ENCODE results near the gene NRG3. TPM values are rescaled to one million over a fixed set of nuclear protein-coding genes. Genes with fewer than 3 reads are reported as not detected.
"Not testable (repeated sequence)": the region's sequence is repeated elsewhere in the genome, so short reads cannot be mapped to it uniquely, and the experiment has no call there.

Gene NRG3
- total RNA-seq, 8 experiments from 2014 or later: 0.28 to 17.2 (median 13.6) TPM; not detected in 1

DNA sequence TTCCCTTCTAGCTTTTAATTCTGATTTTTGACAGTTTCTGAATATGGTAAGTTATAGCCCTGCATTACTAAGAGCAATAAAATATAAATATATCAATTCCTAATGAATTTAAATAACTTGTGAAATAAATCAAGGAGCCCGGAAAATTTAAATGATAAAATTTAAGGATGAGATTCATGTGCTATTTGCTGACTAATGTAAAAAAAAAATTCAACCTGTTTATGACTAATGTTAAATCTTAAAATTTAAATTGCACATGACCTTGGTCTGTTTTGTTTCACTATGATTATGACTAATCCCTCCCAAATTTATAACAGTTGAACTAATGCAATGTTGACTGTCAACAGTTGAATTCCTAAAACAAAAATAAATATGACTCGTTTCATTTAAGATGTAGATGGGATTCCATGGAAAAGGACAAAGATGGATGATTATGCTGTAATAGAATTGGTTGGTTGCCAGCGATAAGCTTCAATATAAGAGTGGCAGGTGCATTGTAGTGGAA is 419.9 kb downstream of the NRG3 start:
- ATAC-seq (replicated peaks in 6 of 8): no peak
- in situ Hi-C loops (cut with MboI; ENCODE audit: low pct_unique_long_range_greater_than_20kb in 2 of 9, low sequenced_read_pairs in 9 of 9, unreplicated experiment in 9 of 9): no loop called here
- H3K4me3 ChIP-seq: no peak overlapping the region
- peaks cover 0 to 2% of the 10 kb centered on the region in 2 donors for H3K4me1 ChIP-seq (replicated peaks in 1 of 2)
- 18 to 100% (median 61%) methylated on average over 1 to 3 of the region's 3 CpGs for WGBS, 10 experiments
- no peak overlapping the region for H3K27ac ChIP-seq

DNA sequence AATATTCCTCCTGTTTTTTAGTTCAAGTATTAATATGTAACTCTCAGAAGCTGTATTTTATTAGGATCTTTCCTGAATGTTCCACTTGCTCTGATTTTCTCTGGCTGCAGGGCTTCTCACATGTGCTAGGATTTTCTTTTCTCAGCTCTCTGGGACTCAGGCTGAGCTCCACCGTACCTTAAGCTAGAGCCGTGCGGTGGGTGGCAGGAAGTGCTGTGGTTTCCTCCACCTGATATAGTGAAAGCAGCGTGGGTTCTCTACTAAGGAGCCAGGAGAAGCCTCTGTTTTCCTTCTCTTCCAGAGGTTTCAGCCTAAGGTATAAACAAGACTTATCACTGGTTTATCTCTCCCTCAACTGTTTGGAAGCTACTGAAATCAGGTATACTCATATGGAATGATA is 433.6 kb downstream of the NRG3 start:
- H3K27ac ChIP-seq: no peak overlapping the region
- in situ Hi-C loops (cut with MboI; ENCODE audit: low pct_unique_long_range_greater_than_20kb in 2 of 9, low sequenced_read_pairs in 9 of 9, unreplicated experiment in 9 of 9): no loop called here
- 60 to 100% (median 87%) methylated on average over 1 to 4 of the region's 4 CpGs; no CpG with 5 or more reads in 4 of the 10 experiments for WGBS, 10 experiments
- H3K4me3 ChIP-seq: no peak overlapping the region
- no peaks in the 10 kb centered on the region for H3K4me1 ChIP-seq (replicated peaks in 1 of 2)
- no peak for ATAC-seq (replicated peaks in 6 of 8)

DNA sequence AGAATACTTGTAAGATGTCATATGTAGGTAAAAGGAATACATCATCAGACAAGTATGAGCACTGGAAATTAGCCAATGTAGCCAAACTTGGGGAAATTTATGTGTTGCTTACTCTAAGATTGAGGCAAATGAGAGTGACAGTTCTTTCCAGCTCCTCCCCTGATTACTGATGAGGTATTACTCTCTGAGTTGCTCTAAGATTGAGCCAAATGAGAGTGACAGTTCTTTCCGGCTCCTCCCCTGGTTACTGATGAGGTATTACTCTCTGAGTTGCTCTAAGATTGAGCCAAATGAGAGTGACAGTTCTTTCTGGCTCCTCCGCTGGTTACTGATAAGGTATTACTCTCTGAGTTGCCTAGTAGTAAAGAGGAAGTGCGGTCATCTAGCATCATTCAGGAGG is 435.8 kb downstream of the NRG3 start:
- in situ Hi-C loops (cut with MboI; ENCODE audit: low pct_unique_long_range_greater_than_20kb in 2 of 9, low sequenced_read_pairs in 9 of 9, unreplicated experiment in 9 of 9): no loop called here
- no peak overlapping the region for H3K4me3 ChIP-seq
- whole genome bisulfite sequencing, 10 experiments: 18 to 100% (median 71%) methylated on average over 1 to 3 of the region's 3 CpGs; no CpG with 5 or more reads in 2 of the 10 experiments
- ATAC-seq (replicated peaks in 6 of 8): no peak
- H3K4me1 ChIP-seq (replicated peaks in 1 of 2): no peaks in the 10 kb centered on the region
- no peak overlapping the region for H3K27ac ChIP-seq

DNA sequence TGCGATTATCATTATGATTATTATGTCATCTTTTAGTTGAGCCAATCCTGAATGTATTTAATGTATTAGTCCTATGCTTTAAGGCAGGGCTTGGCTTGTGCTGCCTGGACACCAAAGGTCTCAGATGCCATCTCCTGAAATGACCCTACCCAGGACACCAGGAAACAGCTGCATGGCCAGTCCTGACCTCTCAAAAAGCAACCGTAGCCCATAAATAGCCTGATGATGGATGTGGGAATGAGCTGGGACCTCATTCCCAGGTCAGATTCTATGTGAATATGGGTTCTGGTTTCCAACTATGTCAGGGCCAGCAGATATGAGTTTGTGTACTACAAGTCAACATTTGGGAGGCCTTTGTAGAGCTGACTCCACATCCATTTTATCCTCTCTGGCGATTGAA is 438.4 kb downstream of the NRG3 start:
- Histone ChIP-seq H3K27ac (no peak overlapping the region), H3K4me3 (no peak overlapping the region), H3K4me1 (replicated peaks in 1 of 2) (no peaks in the 10 kb centered on the region)
- no peak for ATAC-seq (replicated peaks in 6 of 8)
- in situ Hi-C loops (cut with MboI; ENCODE audit: low pct_unique_long_range_greater_than_20kb in 2 of 9, low sequenced_read_pairs in 9 of 9, unreplicated experiment in 9 of 9): no loop called here
- 0 to 100% (median 85%) methylated on average over 1 to 3 of the region's 3 CpGs for WGBS, 10 experiments

DNA sequence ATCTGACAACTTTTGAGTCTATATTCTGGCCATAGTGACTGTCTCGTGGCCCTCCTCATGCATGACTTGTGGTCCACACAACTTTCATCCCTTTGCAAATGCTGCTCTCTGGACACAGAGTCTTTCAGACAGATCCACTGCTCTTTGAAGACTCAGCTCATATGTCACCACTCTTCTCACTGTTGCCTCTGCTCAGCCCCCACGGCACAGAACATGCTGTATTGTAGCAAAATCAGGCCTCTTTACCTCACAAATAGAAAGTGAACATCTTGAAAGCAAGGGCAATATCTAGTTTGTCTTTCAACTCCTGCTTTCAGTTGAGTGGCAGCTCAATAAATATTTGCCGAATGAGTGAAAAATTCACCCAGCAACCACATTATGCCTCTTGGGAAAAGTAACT is 443.5 kb downstream of the NRG3 start:
- H3K4me1 ChIP-seq (replicated peaks in 1 of 2): no peaks in the 10 kb centered on the region
- ATAC-seq (replicated peaks in 6 of 8): peak in 2 of 8 experiments; percentile 28 to 88
- in situ Hi-C loops (cut with MboI; ENCODE audit: low pct_unique_long_range_greater_than_20kb in 2 of 9, low sequenced_read_pairs in 9 of 9, unreplicated experiment in 9 of 9): no loop called here
- 0 to 82% (median 56%) methylated on average over 1 to 3 of the region's 3 CpGs for WGBS, 10 experiments
- H3K4me3 ChIP-seq: no peak overlapping the region
- no peak overlapping the region for H3K27ac ChIP-seq

DNA sequence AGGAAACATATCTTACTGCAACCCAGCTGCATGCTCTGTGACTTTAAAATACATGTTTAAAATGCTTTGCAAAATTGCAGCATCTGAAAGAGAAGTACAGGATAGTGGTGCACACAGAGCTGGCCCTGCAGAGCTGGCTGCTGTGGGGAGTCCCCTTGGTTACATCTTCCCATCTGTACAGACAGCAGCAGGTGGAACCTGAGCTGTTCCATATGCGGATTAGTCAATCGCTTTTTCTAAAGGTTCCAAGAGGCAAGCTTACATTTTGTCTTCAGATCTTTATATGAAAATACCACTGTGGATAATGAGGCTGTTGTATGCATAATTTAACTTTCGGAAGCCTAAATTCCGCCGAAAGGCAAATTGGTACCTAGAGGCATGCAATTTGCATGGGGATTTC is 444.1 kb downstream of the NRG3 start:
- in situ Hi-C loops (cut with MboI; ENCODE audit: low pct_unique_long_range_greater_than_20kb in 2 of 9, low sequenced_read_pairs in 9 of 9, unreplicated experiment in 9 of 9): no loop called here
- no peak overlapping the region for H3K4me3 ChIP-seq
- H3K4me1 ChIP-seq (replicated peaks in 1 of 2): no peaks in the 10 kb centered on the region
- 0 to 100% (median 72%) methylated on average over 1 to 5 of the region's 5 CpGs; no CpG with 5 or more reads in 2 of the 10 experiments for WGBS, 10 experiments
- ATAC-seq (replicated peaks in 6 of 8): peak in 3 of 8 experiments; percentile 35 to 81 (median 46)
- no peak overlapping the region for H3K27ac ChIP-seq

DNA sequence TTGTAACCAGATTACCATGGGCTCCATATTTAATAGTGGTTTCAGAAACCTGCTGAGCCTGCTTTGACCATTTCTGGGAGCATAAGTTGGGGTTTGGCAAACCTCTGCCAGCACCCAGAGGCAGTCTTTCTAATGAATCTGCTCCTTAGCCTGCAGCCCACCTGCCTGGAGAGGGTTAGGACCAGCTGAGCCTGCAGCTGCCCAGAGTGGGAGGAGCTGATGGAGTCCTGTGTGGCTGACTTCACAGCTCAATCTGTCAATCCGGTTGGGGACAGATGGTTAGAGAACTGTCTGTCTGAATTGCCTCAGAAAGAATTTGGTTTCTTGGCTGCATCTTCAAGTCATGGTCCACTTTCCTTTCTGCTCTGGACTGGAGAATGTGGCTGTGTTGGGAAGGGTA is 444.6 kb downstream of the NRG3 start:
- H3K27ac ChIP-seq: no peak overlapping the region
- no peak overlapping the region for H3K4me3 ChIP-seq
- no peaks in the 10 kb centered on the region for H3K4me1 ChIP-seq (replicated peaks in 1 of 2)
- no peak for ATAC-seq (replicated peaks in 6 of 8)
- WGBS, 10 experiments: 0 to 71% (median 20%) methylated on average over 1 of the region's 1 CpG; no CpG with 5 or more reads in 5 of the 10 experiments
- in situ Hi-C loops (cut with MboI; ENCODE audit: low pct_unique_long_range_greater_than_20kb in 2 of 9, low sequenced_read_pairs in 9 of 9, unreplicated experiment in 9 of 9): no loop called here

DNA sequence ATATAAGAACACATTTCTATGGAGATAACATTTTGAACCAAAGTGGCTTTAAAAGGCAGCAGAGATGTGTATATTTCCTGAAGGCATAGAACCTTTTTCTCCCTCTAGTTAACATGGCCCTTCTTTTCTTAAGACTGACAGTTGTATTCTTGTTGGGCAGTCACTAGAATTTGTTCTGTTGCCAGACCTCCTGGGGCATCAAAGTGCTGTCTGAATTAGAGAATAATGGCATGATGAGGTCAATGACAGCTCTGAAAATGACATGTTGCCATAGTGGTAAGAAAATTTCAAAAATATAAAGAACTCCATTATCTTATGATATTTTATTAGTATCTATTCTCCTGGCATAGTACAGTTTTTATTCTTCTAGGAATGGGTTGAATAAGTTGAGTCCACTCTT is 446.7 kb downstream of the NRG3 start:
- ATAC-seq (replicated peaks in 6 of 8): no peak
- Histone ChIP-seq H3K4me1 (replicated peaks in 1 of 2) (no peaks in the 10 kb centered on the region), H3K4me3 (no peak overlapping the region), H3K27ac (no peak overlapping the region)
- in situ Hi-C loops (cut with MboI; ENCODE audit: low pct_unique_long_range_greater_than_20kb in 2 of 9, low sequenced_read_pairs in 9 of 9, unreplicated experiment in 9 of 9): no loop called here

DNA sequence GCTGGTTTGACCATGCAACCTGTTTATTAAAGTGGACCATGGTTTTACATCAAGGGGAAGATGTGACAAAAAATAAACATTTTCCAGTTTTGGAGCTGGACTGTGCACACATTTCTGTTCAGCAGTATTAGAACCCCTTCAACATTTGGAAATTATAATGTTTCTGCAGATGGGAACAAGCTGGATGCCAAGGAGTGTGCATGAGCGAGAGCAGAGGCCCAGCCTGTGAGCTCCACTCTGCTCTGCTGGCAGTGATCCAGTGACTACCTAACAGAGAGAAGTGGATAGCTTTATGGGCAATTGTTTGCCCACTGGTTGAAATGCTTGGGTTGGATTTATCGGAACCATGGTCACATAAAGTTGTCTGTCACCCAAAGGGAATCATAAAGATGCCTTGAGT is 456.7 kb downstream of the NRG3 start:
- ATAC-seq (replicated peaks in 6 of 8): peak in 1 of 8 experiments; percentile 24
- Histone ChIP-seq H3K4me1 (replicated peaks in 1 of 2) (no peaks in the 10 kb centered on the region), H3K27ac (no peak overlapping the region), H3K4me3 (no peak overlapping the region)
- in situ Hi-C loops (cut with MboI; ENCODE audit: low pct_unique_long_range_greater_than_20kb in 2 of 9, low sequenced_read_pairs in 9 of 9, unreplicated experiment in 9 of 9): no loop called here
- WGBS, 10 experiments: 0 to 92% (median 60%) methylated on average over 1 to 2 of the region's 2 CpGs; no CpG with 5 or more reads in 3 of the 10 experiments

DNA sequence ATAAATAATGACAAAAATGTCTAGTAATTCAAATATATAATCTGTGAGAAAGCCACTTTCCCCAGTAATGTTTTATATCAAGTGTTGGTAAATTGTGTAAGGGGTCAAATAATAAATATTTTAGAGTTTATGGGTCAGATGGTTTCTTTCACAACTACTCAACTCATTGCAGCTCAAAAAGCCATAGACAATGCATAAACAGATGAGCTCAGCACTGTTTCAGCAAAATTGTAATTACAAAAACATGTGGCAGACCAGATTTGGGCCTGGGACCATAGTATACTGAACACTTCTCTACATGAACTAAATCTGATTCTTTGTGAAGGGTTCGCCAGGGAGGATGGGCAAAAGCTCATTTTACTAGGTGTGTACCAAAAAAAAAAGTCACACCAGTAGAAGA is 460.8 kb downstream of the NRG3 start:
- in situ Hi-C loops (cut with MboI; ENCODE audit: low pct_unique_long_range_greater_than_20kb in 2 of 9, low sequenced_read_pairs in 9 of 9, unreplicated experiment in 9 of 9): no loop called here
- no peak overlapping the region for H3K4me3 ChIP-seq
- 0 to 100% (median 40%) methylated on average over 1 of the region's 1 CpG; no CpG with 5 or more reads in 3 of the 10 experiments for whole genome bisulfite sequencing, 10 experiments
- no peak for ATAC-seq (replicated peaks in 6 of 8)
- H3K4me1 ChIP-seq (replicated peaks in 1 of 2): no peaks in the 10 kb centered on the region
- no peak overlapping the region for H3K27ac ChIP-seq

DNA sequence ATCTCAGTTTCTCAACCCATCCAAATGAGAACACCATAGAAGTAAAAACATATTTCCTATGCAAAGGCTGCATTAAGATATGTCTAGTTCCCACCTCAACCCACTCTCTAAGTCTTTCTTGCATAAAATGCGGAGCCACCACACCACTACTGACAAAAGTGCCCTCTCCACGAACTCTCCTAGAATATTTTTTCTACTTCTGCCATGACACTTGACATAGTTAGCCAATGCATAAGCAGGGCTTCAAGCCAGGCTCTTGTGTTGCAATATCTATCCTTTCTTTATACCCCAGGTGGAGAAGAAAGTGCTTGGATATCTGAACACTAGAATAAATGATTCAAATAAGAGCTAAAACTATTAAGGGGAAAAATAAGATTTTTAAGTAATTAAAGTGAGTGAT is 465.2 kb downstream of the NRG3 start:
- H3K4me1 ChIP-seq (replicated peaks in 1 of 2): no peaks in the 10 kb centered on the region
- H3K4me3 ChIP-seq: no peak overlapping the region
- ATAC-seq (replicated peaks in 6 of 8): no peak
- WGBS, 10 experiments: 0 to 100% (median 65%) methylated on average over 2 of the region's 2 CpGs; no CpG with 5 or more reads in 3 of the 10 experiments
- in situ Hi-C loops (cut with MboI; ENCODE audit: low pct_unique_long_range_greater_than_20kb in 2 of 9, low sequenced_read_pairs in 9 of 9, unreplicated experiment in 9 of 9): no loop called here
- H3K27ac ChIP-seq: no peak overlapping the region

DNA sequence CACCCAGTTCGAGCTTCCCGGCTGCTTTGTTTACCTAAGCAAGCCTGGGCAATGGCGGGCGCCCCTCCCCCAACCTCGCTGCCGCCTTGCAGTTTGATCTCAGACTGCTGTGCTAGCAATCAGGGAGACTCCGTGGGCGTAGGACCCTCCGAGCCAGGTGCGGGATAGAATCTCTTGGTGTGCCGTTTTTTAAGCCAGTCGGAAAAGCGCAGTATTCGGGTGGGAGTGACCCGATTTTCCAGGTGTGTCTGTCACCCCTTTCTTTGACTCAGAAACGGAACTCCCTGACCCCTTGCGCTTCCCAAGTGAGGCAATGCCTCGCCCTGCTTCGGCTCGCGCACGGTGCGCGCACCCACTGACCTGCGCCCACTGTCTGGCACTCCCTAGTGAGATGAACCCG is 474.6 kb downstream of the NRG3 start:
- H3K4me1 ChIP-seq (replicated peaks in 1 of 2); in situ Hi-C loops (cut with MboI; ENCODE audit: low pct_unique_long_range_greater_than_20kb in 2 of 9, low sequenced_read_pairs in 9 of 9, unreplicated experiment in 9 of 9); ATAC-seq (replicated peaks in 6 of 8); H3K27ac ChIP-seq: not testable (repeated sequence)
- H3K4me3 ChIP-seq: peak overlapping the region in 3 of 5 donors; percentile 12 to 25 (median 17)
- WGBS, 10 experiments: no CpG with 5 or more reads among the region's 26 CpGs

DNA sequence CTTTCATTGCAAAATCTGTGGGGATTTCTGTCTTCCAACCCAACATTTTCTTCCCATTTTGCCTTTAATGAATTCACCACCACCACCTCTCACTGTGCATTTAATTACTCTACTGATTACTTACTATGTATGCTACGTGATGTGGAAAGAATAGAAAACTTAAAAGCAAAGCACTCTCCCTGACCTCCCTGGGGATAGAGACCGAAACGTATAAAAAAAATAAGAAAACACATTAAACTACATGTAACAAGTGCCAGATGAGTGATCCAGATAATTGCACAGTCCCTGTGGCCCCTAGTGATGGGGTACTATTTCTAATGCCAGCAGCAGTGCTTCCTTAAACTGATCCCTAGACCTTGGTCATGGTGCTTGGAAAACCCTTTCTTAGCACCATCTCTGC is 478.4 kb downstream of the NRG3 start:
- no peak overlapping the region for H3K4me3 ChIP-seq
- in situ Hi-C loops (cut with MboI; ENCODE audit: low pct_unique_long_range_greater_than_20kb in 2 of 9, low sequenced_read_pairs in 9 of 9, unreplicated experiment in 9 of 9): no loop called here
- H3K27ac ChIP-seq: no peak overlapping the region
- WGBS, 10 experiments: 50 to 100% (median 86%) methylated on average over 1 to 3 of the region's 3 CpGs; no CpG with 5 or more reads in 1 of the 10 experiments
- H3K4me1 ChIP-seq (replicated peaks in 1 of 2): peaks cover 0 to 7% of the 10 kb centered on the region in 2 donors
- no peak for ATAC-seq (replicated peaks in 6 of 8)

DNA sequence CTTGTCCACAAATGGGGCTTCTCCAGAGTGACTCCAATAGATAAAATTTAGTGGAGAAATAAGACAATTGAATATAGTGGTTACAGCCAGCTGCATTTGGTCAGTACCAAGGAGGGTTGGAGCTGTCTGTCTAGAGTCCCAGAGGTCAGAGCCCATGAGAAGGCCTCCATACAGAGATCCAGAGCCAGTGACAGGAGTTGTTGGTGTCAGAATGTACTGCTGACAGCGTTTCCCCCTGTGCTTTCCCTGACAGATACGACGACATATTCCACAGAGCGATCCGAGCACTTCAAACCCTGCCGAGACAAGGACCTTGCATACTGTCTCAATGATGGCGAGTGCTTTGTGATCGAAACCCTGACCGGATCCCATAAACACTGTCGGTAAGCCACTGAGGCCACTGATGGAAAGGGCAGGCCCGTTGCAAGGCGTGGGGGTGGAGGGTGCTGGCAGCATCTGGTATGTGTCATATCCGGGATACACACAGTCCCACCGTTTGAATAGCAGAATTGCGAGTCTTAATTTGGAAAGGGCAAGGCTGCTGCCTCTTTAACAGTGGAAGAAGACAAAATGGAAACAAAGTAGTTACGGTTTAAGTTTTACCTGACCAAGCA is 483.6 kb downstream of the NRG3 start:
- in situ Hi-C loops (cut with MboI; ENCODE audit: low pct_unique_long_range_greater_than_20kb in 2 of 9, low sequenced_read_pairs in 9 of 9, unreplicated experiment in 9 of 9): no loop called here
- Histone ChIP-seq H3K4me3 (no peak overlapping the region), H3K27ac (no peak overlapping the region), H3K4me1 (replicated peaks in 1 of 2) (peaks cover 0 to 14% of the 10 kb centered on the region in 2 donors)
- WGBS, 10 experiments: 0 to 100% (median 76%) methylated on average over 1 to 7 of the region's 16 CpGs; no CpG with 5 or more reads in 2 of the 10 experiments
- ATAC-seq (replicated peaks in 6 of 8): peak in 1 of 8 experiments; percentile 98

All from motor neuron (in vitro differentiated cells).